Stimulated activated CD4-positive, alpha-beta T cell treated with anti-CD3 and anti-CD28 coated beads, Interleukin-1b, Interleukin-23, amount 100 ng/mL, for 24 hours (primary cell): ENCODE results near the gene LRRC36.

Experiments
- DNase-seq, 4 experiments: peaks; one replicate each; pipeline ENCODE4 v3.0.0-alpha.2; 2020; ENCODE audit warnings: low read depth in 4 of 4, low spot score in 1 of 4

The LRRC36 gene

DNA sequence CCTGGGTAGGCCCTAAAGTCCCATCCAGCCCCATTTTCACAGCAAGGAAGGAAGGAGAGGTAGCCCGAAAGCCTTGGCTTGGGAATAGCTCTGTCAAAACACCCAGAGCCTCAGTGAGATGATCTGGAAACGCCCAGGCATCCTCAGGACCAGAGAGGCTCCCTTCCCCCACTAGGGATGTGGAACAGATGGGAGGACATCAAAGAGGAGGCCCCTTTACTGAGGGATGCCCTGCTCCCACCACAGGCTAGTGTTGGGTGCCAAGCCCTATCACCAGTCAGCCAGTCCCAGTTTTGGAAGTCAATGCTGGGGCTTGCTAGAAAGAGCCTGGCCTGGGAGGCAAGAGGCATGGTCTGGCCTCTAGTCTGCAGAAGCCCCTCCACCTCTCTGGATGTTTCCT lies 62.0 kb downstream of the LRRC36 start:
- DNase-seq, result no peak

DNA sequence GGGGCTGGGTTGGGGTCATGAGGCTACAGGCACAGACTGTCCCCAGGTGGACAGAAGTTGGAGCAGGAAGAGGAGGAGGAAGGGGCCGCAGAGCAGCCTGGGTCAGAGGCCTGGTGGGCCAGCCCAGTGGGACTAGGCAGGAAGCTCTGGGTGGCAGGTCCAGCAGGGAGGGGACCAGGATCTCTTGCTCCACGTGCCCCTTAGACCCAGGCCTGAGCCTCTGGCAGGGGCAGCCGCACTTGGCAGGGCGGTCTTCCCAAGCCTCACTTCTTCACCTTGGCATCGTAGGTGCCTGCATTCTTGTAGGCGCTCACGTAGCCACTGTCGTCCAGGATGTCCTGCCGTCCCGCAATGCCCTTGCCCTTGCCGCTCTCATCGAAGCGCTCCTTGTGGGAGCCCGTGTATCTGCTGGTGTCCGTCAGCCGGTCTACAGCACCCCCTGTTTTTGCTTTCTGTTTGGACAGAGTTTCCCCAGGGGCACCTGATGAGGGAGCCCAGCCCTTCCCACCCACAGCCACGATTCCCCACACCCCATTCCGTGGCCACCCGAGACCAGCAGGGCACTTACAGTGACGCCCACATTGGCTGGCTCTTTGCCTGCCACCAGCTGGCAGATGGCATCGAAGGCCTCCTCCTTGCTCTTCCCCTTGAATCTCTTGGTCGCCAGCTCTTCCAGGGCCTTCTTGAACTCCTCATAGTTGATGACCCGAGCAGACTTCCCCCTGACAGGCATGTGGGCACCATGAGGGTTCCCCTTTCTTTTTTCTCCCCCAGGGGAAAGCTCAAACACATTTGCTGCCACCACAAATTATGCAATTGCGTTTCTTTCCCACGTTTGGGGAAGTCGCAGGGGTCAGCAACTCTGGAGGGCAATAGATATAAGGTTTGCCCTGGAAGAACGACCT lies 63.5 kb downstream of the LRRC36 start:
- no peak for DNase-seq

DNA sequence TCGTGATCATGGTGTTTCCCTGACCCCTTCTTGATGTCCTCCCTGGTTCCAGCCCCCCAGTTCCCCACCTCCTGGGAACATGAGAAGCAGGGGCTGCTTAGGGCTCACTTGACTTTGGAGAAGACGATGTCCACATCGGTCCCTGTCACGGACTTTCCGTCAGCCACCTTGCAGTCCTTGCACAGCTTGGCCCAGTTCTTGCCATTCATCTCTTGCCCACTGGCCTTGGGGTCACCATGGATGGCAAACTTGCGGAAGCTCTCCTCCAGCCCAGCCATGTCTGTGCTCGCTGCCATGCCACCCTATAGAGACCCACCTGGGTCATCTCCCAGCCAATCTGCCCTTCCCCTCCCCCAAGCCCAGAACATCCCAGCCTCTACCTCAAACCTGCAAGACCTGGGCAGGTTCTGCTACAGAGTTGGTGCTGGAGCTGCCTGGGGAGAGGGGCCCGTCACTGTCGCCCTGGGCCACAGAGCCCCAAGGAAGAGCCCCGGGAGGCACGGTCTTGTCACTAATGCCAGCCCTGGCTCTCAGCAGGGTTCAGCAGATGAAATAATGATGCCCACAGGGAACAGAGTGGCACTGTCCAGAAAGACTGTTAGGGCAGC lies 64.3 kb downstream of the LRRC36 start:
- no peak for DNase-seq

DNA sequence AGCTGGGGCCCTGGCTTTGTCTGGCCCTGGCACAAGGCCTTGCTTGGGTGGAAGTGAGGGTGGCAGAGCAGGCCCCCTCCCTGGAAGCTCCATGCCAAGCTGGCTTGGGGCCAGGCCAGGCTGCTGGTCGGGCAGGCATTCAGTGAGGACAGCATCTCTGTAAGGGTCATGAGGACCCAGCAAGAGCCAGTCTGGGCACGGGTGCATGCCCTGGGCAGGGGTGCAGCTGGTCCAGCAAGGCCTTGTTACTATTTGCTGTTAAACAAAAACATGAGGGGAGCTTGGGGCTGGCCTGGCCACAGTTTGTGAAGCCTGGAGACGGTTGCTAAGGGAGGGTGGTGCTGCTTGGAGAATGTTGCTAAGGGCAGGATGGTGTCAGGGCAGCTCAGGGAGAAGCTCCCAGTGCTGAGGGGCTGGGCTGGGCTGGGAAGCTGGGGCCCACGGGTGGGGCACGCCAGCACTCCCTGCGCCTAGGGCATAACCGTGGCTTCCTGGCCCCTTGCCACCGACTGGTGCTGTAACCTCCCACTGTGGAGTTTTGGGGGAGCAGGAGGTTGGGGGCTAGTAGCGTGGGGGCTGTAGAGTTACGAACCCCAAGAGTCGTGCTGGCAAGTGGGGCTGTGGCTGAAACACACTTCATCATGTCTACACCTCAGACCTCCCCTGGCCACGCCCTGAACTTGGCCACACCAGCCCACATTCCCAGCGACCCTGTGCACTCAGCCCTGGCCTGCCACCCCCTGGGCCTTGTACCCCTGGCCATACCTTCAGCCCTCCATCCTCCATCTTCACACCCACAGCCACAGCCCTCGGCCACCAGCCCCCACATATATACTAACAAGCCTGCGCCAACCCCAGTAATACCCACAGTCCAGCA lies 65.0 kb downstream of the LRRC36 start:
- DNase-seq, result no peak

DNA sequence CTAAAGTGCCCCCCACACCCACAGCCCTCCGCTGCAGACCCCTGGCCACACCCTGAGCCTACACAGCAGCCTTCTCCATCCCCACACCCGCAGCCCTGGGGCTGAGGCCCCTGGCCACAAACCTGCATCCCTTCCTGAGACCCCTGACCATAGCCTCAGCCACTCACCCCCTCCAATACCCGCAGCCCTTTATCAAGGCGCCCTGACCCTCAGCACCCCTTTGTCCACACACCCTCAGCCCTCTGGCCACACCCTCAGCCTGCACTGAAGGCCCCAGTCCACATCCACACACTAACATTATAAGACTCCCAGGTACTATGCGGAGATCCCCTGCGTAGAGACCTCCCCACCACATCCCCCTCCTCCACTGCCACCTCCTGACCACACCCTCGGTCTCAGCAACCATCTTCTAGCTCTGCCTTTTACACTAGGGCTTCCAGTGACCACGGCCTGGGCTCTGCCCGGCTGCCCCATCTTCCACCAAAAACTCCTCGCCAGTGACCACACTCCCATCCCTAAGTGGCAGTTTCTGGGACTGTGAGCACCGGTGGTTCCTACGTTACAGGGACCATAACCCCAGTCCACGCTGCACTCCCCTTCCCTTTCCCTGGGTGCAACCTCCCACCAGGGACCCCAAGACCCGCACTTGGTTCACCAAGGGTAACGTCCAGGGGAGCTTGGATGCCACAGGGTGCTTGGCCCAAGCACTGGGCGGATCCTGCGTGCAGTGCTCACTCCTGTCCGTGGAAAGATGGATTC lies 65.9 kb downstream of the LRRC36 start:
- no peak for DNase-seq

DNA sequence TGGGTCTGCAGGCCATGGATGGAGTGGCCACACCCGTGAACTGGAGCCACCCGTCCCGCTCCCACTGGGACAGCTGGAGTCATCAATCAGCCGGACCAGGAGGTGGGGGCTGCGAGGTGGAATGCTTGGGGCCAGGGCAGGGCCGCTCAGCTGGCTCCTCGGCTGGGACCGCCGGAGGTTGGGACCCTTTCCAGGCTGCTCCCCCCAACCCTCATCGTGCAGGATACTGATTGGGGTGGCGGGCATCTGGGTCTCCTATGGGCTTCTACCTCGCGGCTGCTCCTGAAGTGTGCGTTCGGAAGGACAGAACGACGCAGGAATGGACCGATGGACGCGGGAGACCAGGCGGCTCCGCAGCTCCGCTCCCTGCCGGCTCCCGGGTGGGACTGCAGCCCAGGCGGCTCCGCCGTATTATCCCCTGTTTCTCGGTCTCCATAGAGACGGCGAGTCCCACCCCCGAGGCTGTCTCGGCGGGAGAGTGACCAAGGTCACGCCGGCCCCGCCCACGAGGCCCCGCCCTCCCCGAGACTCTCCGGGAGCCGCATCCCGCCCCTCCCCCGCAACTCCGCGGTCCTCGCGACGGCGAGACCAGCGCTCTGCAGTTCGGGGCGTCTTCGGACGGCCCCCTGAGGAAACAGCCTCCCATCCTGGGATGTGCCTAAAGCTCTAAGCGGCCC lies 66.6 kb downstream of the LRRC36 start, which contains the start of gene TPPP3:
Gene TPPP3, minus strand, starts transcription at position 388 of the 677 bp plus-strand sequence. CDS start 2,387 bp downstream, outside the sequence.
- DNase-seq, result peak in 3 of 4 experiments; percentile 9 to 32 (median 19)

DNA sequence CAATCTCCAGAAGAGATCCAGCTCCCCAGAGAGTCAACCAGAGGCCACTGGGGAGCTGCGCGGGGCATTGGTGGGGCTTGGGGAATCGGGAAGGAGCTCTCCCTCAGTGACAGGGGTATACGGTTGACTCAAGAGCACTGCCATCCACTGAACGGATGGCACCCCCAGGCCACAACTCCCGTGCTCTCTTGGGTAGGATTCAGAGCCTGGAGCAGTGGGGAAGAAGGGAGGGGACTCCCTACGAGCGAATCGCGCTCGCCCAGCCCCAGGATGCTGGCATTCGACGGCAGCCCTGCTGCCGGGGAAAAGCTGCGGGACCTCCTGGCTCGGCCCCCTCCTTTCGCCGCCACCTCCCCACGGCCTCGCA lies 67.2 kb downstream of the LRRC36 start:
- DNase-seq, result no peak

DNA sequence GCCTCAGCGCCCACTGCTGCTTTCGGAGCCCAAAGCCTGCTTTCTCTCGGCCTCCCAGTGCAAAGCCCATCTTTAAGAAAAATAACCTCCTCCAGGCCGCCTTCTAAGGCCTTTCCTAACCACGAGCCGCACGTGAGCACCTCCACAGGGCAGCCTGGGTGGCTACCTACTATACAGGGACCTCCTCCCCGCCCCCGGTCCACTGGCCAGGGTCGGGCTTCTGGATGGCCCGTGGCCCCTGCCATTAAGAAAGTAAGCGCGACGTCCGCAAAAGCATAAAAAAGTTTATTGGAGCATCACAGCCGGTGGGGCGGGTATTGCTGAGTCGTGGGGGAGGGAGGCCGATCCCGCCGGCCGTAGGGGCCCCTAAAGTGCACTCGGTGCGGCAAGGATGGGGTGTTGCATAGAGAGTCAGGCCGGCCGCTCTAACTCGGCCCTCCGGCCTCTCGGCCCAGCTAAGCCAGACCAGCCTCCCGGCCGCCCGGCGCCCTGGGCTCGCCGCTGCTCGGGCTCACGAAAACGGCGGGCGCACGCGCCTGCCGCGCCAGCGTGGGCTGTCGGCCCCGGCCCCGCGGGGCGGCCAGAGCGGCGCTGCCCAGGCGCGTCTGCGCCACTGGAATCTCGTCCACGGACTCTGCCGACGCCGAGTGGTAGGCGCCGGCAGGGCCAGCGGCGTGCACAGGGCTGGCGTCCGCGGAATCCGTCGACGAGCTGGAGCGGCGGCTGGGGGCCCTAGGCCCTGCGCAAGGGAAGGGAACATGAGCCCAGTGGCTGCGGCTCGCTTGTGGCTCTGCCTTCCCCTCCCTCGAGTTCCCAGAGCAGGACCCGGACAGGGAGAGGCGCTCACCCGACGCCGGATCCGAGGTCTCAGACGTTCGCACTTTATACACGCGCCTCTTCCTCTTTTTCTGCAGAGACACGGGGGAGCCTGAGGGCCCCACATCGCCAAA lies 67.8 kb downstream of the LRRC36 start:
- DNase-seq, result no peak

DNA sequence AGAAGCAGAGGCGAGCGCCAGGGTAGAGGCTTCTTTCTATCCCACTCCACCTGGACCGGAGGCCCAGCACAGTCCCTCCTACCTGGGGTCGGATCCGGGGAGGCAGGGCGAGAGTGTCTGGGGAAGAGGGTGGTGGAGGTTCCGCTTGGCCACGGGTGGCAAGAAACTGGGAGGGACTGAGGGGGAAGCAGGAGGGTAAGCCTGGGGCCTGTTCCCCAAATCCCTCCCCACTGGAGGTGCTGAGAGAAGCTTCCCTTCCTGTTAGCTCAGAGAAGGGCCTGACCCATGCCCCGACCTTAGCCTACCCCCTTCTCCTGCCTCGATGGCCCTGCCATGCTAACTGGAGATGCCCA lies 68.5 kb downstream of the LRRC36 start:
- no peak for DNase-seq

DNA sequence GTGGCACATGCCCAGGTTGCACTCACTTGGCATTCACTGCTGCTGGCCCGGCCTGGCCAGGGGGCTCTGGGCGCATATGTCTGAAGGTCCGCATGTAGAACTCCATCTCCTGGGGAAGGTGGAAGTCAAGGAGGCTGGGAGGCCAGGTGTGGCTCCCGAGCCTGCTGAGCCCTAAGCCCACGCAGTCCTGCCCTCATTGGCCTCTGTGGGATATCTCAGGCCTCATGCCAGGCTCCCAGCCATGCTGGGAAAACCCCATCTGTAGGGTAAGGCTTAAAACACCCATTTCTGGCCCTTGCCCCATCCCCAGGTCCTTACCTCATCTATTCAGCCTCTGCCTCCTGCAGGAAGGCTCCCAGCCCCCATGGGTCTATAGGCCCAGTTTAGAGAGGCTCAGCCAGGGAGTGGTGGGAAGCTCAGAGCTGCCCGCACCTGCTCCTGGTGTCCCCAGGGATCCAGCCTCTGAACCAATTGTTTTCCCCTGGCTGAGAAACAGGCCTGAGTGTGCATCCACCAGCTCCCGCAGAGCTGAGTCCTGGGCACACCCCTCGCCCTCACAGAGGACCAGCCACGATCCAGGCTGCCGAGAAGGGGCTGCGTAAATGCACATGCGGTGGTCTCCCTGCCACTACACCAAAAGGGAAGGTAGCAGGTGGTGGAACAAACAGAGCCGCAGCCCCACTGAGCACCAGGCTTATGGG lies 69.0 kb downstream of the LRRC36 start:
- DNase-seq, result no peak

DNA sequence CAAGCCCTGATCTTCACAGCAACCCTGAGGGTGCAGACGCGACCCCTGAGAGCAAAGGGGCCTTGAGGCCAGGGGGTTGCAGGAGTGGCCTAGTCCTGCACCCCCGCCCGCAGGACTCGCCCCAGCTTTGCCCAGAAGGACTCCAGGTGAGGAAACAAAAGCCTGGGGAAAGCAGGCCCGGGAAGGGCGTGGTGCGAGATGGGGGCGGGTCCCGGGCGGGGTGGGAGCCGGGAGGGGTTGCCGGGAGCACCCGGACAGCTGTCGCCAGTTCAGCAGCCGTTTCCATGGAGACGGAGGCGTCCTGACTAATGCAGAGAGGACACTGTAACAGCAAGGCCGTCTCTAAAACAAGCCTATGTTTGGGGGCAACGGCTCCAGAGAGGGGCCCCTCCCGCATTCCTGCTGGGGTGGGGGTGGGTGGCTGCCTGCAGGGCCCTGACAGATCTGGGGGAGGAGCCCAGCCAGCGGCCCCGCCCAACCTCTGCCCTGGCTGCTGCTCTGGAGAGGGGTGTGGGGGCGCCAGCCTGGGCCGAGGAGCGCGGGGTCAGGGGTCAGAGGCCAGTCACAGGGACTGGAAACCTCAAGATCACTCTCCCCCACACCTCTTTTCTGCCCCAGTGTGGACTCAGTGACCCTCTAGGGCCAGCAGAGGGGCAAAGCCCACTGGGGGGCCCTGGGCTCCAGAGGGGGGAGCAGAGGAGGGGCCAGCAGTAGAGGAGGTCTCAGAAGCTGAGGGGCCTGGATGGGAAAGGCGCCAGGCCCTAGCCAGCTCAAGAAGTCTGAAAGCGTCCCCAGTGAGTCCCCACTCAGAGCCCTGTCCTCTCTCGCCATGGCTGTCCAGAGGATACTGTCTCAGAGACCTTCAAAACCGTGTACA lies 69.8 kb downstream of the LRRC36 start:
- no peak for DNase-seq

DNA sequence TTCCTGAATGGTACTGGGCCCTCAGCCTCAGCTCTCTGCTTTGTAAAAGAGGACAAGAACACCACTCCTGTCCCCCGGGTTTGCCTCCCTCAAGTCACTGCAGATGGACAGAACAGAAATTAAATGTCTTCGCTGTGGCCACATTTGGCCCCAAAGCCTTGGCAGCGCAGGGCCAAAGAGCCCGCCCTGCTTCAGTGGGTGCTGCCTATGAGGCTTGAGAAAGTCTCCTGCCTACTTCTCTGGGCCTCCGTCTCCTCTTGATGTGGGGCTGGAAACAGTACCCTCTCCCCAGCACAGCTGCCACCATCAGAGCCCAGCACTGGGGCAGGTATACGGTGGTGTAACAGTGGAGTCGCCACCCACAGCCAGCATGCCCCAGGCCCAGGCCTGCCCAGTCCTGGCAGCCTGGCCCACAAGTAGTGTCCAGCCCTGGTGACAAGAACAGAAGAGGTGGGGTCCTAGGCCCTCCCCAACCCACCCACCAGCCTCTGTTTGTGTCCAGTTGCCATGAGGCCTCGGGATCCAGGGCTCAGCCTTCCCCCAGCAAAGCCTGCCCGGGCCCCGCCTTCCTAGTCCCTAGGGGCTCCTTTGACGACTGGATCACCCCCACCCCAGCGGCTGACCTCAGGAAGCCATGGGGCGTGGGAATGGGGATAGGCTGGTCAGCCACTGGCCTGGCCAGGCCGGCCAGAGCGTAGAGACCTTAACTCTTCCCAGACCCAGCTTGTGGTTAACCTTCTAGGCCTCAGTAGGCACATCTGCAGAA lies 70.6 kb downstream of the LRRC36 start:
- no peak for DNase-seq

DNA sequence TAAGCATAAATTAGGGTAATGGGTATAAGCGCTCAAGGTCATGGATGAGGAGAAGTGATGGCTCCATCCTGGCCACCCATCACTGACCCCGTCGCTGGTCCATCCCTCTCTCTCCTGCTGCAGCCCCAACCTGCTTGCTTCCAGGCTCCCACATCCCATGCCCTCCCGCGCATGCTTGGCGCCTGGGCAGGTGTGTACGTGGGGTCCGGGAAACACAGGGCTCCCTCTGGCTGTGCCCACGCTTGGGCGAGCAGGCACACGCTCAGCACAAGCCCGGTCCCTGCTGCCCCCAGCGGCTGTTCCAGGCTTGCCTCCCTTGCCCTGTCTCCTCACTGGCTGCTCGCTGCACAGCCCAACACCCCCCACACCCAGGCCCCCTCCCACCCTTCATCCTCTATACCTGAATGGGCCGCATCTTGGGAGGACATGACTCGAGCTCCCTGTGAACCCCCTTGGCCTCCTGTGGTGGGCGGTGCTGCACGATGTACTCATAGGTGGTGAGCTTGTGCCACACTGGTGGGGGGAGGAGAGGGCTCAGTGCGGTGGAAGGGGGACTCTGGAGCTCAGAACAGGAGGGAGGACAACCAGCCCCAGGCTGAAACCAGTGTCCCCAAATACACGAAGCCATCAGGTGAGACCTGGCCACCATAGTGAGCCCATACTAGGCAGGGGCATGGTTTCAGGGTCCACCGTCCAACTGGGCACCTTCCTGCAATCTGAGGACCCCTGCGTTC lies 71.4 kb downstream of the LRRC36 start:
- no peak for DNase-seq

DNA sequence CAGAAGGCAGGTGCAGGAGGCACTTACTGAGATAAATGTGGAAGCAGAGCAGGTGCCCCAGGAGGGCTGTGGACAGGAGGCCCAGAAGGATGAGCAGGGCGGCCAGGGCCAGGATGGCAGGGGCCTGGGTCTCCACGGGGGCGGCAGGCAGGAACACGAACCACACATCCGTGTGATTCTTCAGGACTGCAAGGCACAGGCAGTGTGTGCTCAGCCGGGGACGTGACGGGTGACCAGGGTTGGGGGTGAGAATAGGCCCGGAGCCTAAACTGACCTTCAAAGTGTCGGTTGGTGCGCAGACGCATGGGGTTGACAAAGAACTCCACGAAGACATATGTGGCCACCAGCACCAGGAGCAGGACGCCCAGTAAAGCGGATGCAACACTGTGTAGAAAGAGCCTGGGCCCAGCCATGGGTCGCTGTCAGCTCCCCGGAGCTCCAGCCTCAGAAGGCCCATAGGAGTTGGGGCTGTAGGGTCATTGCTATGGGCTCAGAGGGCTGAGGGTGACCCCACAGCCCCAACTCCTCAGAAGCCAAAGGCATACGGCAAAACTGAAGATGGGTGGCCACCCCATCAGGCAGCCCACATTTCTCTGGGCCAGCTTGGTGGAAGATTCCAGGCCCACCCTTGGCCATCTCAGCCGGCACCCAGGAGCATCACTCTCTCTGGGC lies 72.1 kb downstream of the LRRC36 start:
- no peak for DNase-seq

DNA sequence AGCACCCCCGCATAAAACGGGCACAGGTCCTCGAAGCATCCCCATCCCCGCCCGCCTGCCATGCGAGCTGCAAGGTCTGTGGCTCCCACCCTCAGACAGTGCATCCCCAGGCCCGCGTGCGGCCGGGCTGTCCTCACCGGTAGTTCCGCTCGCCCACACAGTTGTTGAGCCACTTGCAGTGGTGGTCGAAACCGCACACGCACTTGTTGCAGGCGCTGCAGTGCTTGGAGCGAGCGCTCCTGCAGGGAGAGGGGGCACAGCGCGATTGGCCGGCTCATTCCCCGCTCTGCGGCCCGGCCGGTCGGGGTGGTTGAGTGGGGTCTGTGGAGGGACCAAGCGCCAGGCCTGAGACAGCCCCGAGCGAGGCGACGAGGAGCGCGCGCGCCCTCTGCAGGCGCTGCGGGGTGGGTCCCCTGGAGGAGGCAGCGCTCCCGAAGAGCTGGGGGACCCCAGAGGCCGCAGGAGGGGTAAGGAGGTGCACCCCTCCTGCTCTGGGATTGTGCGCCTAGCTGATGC lies 72.7 kb downstream of the LRRC36 start:
- DNase-seq, result peak in 3 of 4 experiments; percentile 33 to 46 (median 37)
